NCI-H82 (cell line): ENCODE results near the gene SPON1.
"Not testable (repeated sequence)": the region's sequence is repeated elsewhere in the genome, so short reads cannot be mapped to it uniquely, and the experiment has no call there.

Source experiments
- DNase-seq: peaks from one replicate; lab custom pipeline; 2025; lab: John Stamatoyannopoulos, UW

SPON1 gene

GRCh38 chr11:14124886-14125285 lies 162.4 kb downstream of the SPON1 start:
- no peak for DNase-seq

GRCh38 chr11:14125529-14125928 lies 163.0 kb downstream of the SPON1 start:
- DNase-seq: no peak

- DNase-seq: no peak
Observed at GRCh38 chr11:14127679-14128078, 165.2 kb downstream of the SPON1 start.

- DNase-seq: peak; percentile 91
Observed at GRCh38 chr11:14132312-14132711, 169.8 kb downstream of the SPON1 start.

DNA sequence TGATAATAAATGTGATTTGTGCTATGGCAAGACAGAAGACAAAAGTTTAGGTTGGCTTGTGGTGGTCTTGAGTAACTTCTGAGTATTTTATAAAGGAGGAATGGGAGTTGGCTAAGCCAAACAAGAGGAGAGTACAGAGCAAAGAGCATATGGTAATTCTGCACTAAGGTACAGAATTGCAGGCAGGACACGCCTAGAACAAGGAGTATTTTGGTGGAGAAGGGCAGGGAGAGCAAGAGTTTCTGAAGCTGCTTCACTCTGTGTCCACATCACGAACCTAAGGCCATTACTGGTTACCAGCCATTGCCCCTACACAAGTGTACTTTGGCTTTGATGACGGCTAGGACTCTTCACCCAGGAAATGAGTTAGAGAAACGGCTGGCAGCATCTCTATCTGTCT lies 170.9 kb downstream of the SPON1 start:
- no peak for DNase-seq

- DNase-seq: no peak
Observed at GRCh38 chr11:14136561-14136960, 174.0 kb downstream of the SPON1 start.

DNA sequence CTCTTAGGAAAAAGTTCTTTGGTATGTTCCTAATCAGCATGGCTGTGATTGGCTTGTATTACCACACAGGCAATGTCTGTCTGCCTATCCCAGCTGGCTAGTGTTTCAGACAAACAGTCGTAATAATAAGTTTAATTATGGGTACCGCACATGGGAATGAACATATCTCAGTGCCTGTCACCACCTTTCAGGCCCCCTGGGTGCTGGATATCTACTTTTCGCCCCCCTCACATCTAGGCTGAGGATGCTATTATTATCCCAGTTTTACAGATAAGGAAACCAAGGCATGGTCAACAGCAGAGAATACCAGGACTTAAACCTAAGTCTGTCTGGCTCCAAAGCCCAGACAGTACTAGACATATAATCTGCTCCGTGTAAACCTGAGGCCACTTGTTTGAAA lies 174.8 kb downstream of the SPON1 start:
- DNase-seq: no peak

DNA sequence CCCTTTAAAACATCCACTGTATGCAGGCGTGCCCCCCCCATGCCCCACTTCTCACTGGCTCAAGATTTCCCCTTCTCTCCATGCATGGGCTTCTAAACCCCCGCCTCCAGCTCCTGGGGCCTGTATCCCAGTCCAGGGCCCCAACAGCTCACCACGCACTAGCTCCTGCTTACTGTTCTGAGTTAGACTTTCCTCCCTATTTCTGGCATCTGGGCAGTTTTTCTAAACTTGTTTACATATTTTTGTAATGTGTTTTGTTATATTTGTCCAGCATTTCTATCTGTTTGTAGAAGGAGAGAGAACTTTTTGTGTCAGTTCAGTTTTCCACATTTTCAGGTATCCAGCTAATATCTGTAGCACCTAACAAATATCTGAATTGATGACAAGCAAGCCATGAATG lies 178.5 kb downstream of the SPON1 start:
- no peak for DNase-seq

DNA sequence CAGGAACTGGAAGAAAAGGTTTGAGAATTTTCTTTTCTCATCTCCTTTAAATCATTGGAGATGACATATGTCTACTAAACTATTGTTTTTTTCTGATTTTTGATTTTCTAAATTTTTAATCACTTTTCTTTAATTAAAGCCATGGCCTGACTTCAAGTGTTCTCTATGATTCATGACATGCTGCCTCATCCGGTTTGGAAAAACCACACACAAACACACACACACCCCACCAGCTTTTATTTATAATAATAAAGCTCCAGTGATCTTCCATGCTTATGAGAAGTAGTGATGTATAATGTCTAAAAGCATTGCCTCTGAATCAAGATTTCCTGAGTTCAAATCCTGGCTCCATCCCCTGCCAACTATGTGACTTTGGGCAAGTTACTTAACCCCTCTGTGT lies 179.2 kb downstream of the SPON1 start:
- no peak for DNase-seq

DNA sequence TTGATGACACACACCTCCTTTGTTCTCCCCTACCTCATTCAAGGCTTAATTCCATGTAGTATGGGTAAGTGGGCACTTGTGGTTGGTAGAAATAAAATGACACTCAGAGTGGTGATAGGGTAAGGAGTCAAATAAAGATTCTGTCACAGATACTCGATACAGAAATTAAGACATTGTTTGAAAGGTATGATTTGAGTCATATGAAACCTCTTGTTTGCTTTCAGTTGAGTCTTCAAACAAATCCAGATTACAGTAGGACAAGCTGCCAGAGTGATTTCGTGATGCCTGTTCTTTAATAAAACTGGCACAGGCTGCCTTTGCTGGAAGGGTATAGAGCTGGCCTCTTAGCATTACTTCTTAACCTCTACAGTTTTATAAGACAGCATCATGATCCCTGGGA lies 182.4 kb downstream of the SPON1 start:
- no peak for DNase-seq

GRCh38 chr11:14148653-14149273 lies 186.2 kb downstream of the SPON1 start:
- peak; percentile 59 for DNase-seq

GRCh38 chr11:14149683-14150082 lies 187.2 kb downstream of the SPON1 start:
- no peak for DNase-seq

DNA sequence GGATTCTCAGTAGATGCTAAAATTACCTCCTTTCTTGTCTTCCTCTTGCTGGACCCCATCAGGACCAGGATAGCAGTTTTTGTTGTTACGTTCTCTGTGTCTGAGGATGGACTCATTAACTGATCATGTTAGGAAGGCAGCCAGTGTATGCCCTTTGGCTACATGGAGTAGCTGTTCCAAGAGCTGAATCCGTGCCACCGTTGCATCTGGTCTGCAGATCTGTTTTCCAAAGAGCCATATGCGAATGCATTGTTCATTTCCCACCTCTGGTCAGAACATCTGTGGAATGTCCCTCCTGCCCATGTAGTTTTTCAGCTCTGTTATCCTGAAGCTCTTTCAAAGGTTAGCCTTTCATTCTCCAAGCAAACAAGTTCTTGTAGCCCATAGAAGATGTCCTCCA lies 188.4 kb downstream of the SPON1 start:
- DNase-seq: no peak

DNA sequence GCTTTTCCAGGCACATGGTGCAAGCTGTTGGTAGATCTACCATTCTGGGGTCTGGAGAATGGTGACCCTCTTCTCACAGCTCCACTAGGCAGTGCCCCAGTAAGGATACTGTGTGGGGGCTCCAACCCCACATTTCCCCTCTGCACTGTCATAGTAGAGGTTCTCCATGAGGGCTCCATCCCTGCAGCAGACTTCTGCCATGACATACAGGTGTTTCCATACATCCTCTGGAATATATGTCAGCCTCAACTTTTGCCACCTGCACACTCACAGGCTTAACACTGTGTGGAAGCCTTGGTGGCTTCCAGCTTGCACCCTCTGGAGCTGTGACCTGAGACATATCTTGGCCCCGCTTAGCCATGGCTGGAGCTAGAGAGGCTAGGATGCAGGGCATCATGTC lies 191.6 kb downstream of the SPON1 start:
- not testable (repeated sequence) for DNase-seq

DNA sequence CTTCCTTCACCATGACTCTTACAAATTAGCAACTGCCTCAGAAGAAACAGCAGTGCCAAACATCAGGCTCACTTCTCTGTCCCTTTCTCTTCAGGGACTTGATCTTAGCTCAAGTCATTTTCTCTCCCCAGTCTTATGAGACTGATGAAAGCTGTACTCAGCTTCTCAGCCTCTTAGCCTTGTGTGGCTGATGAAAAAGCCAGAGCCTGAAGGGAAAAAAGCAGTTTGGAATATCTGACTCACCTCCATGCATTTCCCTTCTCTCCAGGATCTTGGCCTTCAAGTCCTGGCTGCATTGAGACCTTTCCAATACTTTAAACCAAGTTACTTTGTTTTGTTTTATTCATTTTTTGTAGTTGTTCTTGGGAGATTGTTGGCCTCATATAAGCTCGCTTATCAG lies 195.9 kb downstream of the SPON1 start:
- no peak for DNase-seq

DNA sequence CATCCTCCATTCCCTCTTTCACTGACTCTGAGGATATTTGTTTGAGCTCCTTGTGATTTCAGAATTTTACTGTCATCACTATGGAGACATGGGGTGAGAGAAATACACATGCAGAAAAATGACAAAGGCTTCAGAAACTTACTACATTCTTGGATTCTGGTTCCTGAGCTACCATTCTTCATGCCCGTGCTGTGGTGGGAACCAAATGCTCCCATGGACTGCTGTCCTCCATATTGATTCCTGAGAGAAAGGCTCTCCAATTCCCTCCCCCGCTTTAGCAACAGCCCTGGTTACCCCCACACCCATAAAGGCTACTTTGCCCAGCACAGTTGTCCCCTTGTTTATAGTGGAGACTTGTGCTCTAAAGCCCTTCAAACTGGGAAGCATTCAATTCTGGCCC lies 201.1 kb downstream of the SPON1 start:
- DNase-seq: no peak

DNA sequence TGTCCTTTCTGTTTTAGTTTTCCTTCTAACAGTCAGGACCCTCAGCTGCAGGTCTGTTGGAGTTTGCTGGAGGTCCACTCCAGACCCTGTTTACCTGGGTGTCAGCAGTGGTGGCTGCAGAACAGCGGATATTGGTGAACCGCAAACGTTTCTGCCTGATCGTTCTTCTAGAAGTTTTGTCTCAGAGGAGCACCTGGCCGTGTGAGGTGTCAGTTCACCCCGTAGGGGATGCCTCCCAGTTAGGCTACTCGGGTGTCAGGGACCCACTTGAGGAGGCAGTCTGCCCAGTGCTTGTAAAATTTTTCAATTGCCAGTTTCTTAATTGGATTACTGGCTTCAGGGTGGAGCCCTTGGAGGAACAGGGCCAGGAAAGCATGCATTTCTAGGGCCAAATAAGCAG lies 211.2 kb downstream of the SPON1 start:
- DNase-seq: not testable (repeated sequence)

- no peak for DNase-seq
Observed at GRCh38 chr11:14179116-14179820, 216.7 kb downstream of the SPON1 start.

DNA sequence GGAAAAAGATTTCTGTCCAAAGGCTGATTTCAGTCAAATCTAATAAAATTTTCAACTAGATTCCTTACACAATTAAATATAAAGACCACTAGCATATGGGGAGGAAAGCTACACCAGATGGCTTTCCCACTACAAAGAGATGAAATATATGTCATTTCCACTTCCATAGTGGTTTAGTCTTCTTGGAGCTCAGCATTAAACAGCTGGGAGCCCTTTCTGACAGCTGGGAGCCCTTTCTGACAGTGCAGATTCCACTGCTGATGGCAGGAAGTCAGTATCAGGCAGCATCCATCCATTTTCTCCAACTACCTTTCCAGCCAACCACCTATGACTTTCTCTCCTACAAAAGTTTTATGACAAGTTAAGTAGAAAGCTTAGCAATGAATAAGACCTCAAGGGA lies 218.6 kb downstream of the SPON1 start:
- DNase-seq: no peak

DNA sequence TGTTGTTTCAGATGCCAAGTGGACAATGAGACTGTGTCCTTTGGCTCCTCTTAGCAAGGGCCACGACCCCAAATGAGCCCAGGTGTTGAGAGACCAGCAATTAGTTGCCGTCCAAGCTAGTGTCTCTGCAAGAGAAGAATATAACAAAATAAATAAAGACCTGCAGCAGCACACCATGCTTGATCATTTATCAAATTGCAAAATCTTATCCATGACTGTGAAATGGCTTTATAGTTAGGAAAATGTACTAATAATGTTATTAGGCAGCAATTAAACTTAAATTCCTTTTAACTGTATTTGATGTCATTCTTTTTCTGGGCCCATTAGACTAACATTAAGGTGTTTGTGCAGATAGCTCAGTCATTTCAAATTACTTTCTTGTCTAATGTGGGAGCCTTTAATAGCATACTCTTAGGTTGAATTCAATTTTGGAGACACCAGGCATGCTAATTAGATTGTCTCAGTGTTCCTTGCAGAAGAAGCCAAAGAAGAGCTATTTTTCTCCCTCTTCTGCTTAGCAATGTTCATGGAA lies 220.4 kb downstream of the SPON1 start:
- DNase-seq: no peak

GRCh38 chr11:14184028-14184940 lies 221.8 kb downstream of the SPON1 start:
- DNase-seq: no peak

DNA sequence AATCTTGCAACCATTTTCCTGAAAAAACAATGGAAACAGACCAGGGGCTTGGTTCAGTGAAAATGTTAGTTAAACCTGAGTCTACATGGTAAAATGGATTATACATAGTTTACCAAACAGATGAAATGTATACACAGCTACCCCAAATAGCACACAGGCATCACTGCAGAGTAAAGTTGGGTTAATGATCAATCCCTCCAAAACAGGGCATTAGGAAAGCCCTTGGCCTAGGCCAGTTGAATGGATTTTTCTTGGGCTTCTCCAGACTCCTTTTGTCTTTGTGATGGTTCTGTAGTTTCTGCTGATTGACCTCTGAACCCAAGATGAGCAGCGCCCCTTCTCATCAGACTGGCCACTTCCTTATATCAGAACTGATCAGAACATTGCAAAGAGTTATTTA lies 222.9 kb downstream of the SPON1 start:
- no peak for DNase-seq
